SK-N-MC (cell line): ENCODE measurements around the gene GIMAP4.

Source experiments
- EZH2 ChIP-seq: fragments of 200-600 bp; sonication (generic); IDR thresholded peaks from one replicate; pipeline ENCODE4 v1.6.1; 2017; ENCODE audit warnings: antibody characterized with exemption
- POLR2AphosphoS5 ChIP-seq: IDR thresholded peaks from 2 replicates; pipeline ENCODE4 v1.6.1; 2012; ENCODE audit warnings: mild to moderate bottlenecking, low read depth, low read length, borderline replicate concordance

GRCh38 chr7:150585199-150585598 lies 18.0 kb downstream of the GIMAP4 start:
- TF ChIP-seq EZH2 (no peak), POLR2AphosphoS5 (no peak)
